Activated T-cell treated with anti-CD3 and anti-CD28 coated beads, Interleukin-2, amount 50 U/mL, for 72 hours (primary cell): ENCODE measurements around the gene TOMM40L. TPM values are rescaled to one million over a fixed set of nuclear protein-coding genes. Genes with fewer than 3 reads are reported as not detected.
"Not testable (repeated sequence)": the region's sequence is repeated elsewhere in the genome, so short reads cannot be mapped to it uniquely, and the experiment has no call there.

Experiments used
- ATAC-seq, 2 donors: fragments of 150-1000 bp; cut with Tn5 transposase; replicated peaks in 1 of 2; 2 replicates each; pipeline ENCODE4 v1.10.0; 2021; ENCODE audit warnings: moderate library complexity in 2 of 2, mild to moderate bottlenecking in 1 of 2
- DNase-seq, 2 donors: peaks; one replicate each; pipeline ENCODE4 v3.0.0; 2021 to 2022; ENCODE audit warnings: mixed read lengths in 1 of 2
- H3K27ac Mint-ChIP-seq: one replicate; pipeline ENCODE4 v1.8.0; 2022; ENCODE audit warnings: mild to moderate bottlenecking, moderate library complexity, mixed read lengths
- H3K27me3 Mint-ChIP-seq: one replicate; pipeline ENCODE4 v1.8.0; 2022; ENCODE audit warnings: low read depth, mixed read lengths
- H3K36me3 Mint-ChIP-seq, 2 donors: one replicate each; pipeline ENCODE4 v1.8.0; 2022; ENCODE audit warnings: mixed read lengths in 2 of 2, mild to moderate bottlenecking in 1 of 2; ENCODE audit not compliant: insufficient read depth in 2 of 2
- H3K4me1 Mint-ChIP-seq: one replicate; pipeline ENCODE4 v1.8.0; 2022; ENCODE audit warnings: low read depth, mixed read lengths
- H3K4me3 Mint-ChIP-seq, 2 donors: one replicate each; pipeline ENCODE4 v1.8.0; 2022; ENCODE audit warnings: mild to moderate bottlenecking in 2 of 2, mixed read lengths in 2 of 2, moderate library complexity in 2 of 2
- H3K9me3 Mint-ChIP-seq, 2 donors: one replicate each; pipeline ENCODE4 v1.8.0; 2022; ENCODE audit warnings: mixed read lengths in 2 of 2
- total RNA-seq, 2 donors: library from RNA; stranded (reverse); gene quantifications; one replicate each; pipeline ENCODE4 v1.2.3, GENCODE V29; 2022

TOMM40L gene
- total RNA-seq, 2 donors from 2014 or later, result 10.3 to 14.6 TPM

GRCh38 chr1:161219078-161219892 is 6.6 kb upstream of the TOMM40L start:
- no peaks in the 10 kb centered on the region for H3K27me3 Mint-ChIP-seq
- no peak overlapping the region for H3K4me3 Mint-ChIP-seq
- H3K36me3 Mint-ChIP-seq, result peaks cover 2 to 7% of the 10 kb centered on the region in 2 donors
- no peaks in the 10 kb centered on the region for H3K9me3 Mint-ChIP-seq
- no peak overlapping the region for H3K27ac Mint-ChIP-seq
- H3K4me1 Mint-ChIP-seq, result peaks cover 40% of the 10 kb centered on the region
- no peak for DNase-seq
- no peak for ATAC-seq

GRCh38 chr1:161220002-161220401 is 5.9 kb upstream of the TOMM40L start:
- no peak for ATAC-seq
- Mint-ChIP-seq H3K36me3 (peaks cover 0 to 1% of the 10 kb centered on the region in 2 donors), H3K4me3 (no peak overlapping the region), H3K4me1 (peaks cover 40% of the 10 kb centered on the region), H3K27ac (no peak overlapping the region), H3K27me3 (no peaks in the 10 kb centered on the region), H3K9me3 (no peaks in the 10 kb centered on the region)
- no peak for DNase-seq

- no peaks in the 10 kb centered on the region for H3K9me3 Mint-ChIP-seq
- peaks cover 48% of the 10 kb centered on the region for H3K4me1 Mint-ChIP-seq
- H3K27ac Mint-ChIP-seq, result no peak overlapping the region
- H3K27me3 Mint-ChIP-seq, result no peaks in the 10 kb centered on the region
- peaks cover 1% of the 10 kb centered on the region in 2 donors for H3K36me3 Mint-ChIP-seq
- ATAC-seq (no peak), DNase-seq (no peak)
- H3K4me3 Mint-ChIP-seq, result no peak overlapping the region
Observed at GRCh38 chr1:161222175-161223019, 3.5 kb upstream of the TOMM40L start.

GRCh38 chr1:161223805-161224694 is 1.8 kb upstream of the TOMM40L start:
- DNase-seq (no peak), ATAC-seq (no peak)
- peaks cover 42% of the 10 kb centered on the region for H3K4me1 Mint-ChIP-seq
- H3K9me3 Mint-ChIP-seq, result no peaks in the 10 kb centered on the region
- H3K36me3 Mint-ChIP-seq, result peaks cover 1% of the 10 kb centered on the region in 2 donors
- H3K27ac Mint-ChIP-seq, result no peak overlapping the region
- no peak overlapping the region for H3K4me3 Mint-ChIP-seq
- H3K27me3 Mint-ChIP-seq, result no peaks in the 10 kb centered on the region

- not testable (repeated sequence) for ATAC-seq, H3K27me3 Mint-ChIP-seq, H3K36me3 Mint-ChIP-seq, H3K27ac Mint-ChIP-seq, H3K9me3 Mint-ChIP-seq, H3K4me3 Mint-ChIP-seq, DNase-seq
- H3K4me1 Mint-ChIP-seq, result peaks cover 35% of the 10 kb centered on the region
Observed at GRCh38 chr1:161224695-161225087, 1.2 kb upstream of the TOMM40L start.

GRCh38 chr1:161225178-161225533 is 704 bp upstream of the TOMM40L start:
- Mint-ChIP-seq H3K27ac (peak overlapping the region; percentile 25), H3K27me3 (no peaks in the 10 kb centered on the region), H3K4me3 (peak overlapping the region in 1 of 2 donors; percentile 17), H3K36me3 (peaks cover 1% of the 10 kb centered on the region in 2 donors), H3K9me3 (no peaks in the 10 kb centered on the region), H3K4me1 (peaks cover 31% of the 10 kb centered on the region)
- ATAC-seq, result peak; percentile 10 to 16
- no peak for DNase-seq

GRCh38 chr1:161226320-161226711 is 456 bp downstream of the TOMM40L start:
- no peaks in the 10 kb centered on the region for H3K27me3 Mint-ChIP-seq
- H3K27ac Mint-ChIP-seq, result peak overlapping the region; percentile 92
- no peak for DNase-seq
- ATAC-seq, result no peak
- peak overlapping the region; percentile 94 to 100 for H3K4me3 Mint-ChIP-seq
- H3K4me1 Mint-ChIP-seq, result peaks cover 34% of the 10 kb centered on the region
- peaks cover 1% of the 10 kb centered on the region in 2 donors for H3K36me3 Mint-ChIP-seq
- H3K9me3 Mint-ChIP-seq, result no peaks in the 10 kb centered on the region

- ATAC-seq, result no peak
- peak overlapping the region; percentile 94 to 100 for H3K4me3 Mint-ChIP-seq
- H3K27me3 Mint-ChIP-seq, result no peaks in the 10 kb centered on the region
- no peak for DNase-seq
- no peak overlapping the region for H3K27ac Mint-ChIP-seq
- peaks cover 34% of the 10 kb centered on the region for H3K4me1 Mint-ChIP-seq
- H3K36me3 Mint-ChIP-seq, result peaks cover 1% of the 10 kb centered on the region in 2 donors
- H3K9me3 Mint-ChIP-seq, result no peaks in the 10 kb centered on the region
Observed at GRCh38 chr1:161226759-161227158, 899 bp downstream of the TOMM40L start.

GRCh38 chr1:161227196-161227871 is 1.5 kb downstream of the TOMM40L start:
- peaks cover 1% of the 10 kb centered on the region in 2 donors for H3K36me3 Mint-ChIP-seq
- peaks cover 34% of the 10 kb centered on the region for H3K4me1 Mint-ChIP-seq
- peak overlapping the region; percentile 58 for H3K27ac Mint-ChIP-seq
- no peaks in the 10 kb centered on the region for H3K9me3 Mint-ChIP-seq
- peak; percentile 39 to 52 for ATAC-seq
- peak overlapping the region; percentile 94 to 100 for H3K4me3 Mint-ChIP-seq
- peak; percentile 87 to 90 for DNase-seq
- H3K27me3 Mint-ChIP-seq, result no peaks in the 10 kb centered on the region

GRCh38 chr1:161228032-161228431 is 2.2 kb downstream of the TOMM40L start:
- Mint-ChIP-seq H3K4me1 (peaks cover 34% of the 10 kb centered on the region), H3K27me3 (no peaks in the 10 kb centered on the region), H3K9me3 (no peaks in the 10 kb centered on the region), H3K4me3 (peak overlapping the region; percentile 94 to 100), H3K27ac (peak overlapping the region; percentile 58), H3K36me3 (peaks cover 1% of the 10 kb centered on the region in 2 donors)
- DNase-seq (no peak), ATAC-seq (no peak)

GRCh38 chr1:161229896-161230295 is 4.0 kb downstream of the TOMM40L start:
- no peak for DNase-seq
- H3K36me3 Mint-ChIP-seq, result peaks cover 1% of the 10 kb centered on the region in 2 donors
- no peak for ATAC-seq
- H3K4me1 Mint-ChIP-seq, result peaks cover 34% of the 10 kb centered on the region
- no peaks in the 10 kb centered on the region for H3K9me3 Mint-ChIP-seq
- H3K4me3 Mint-ChIP-seq, result no peak overlapping the region
- no peak overlapping the region for H3K27ac Mint-ChIP-seq
- H3K27me3 Mint-ChIP-seq, result no peaks in the 10 kb centered on the region

- no peak overlapping the region for H3K27ac Mint-ChIP-seq
- peaks cover 30% of the 10 kb centered on the region for H3K4me1 Mint-ChIP-seq
- peaks cover 1% of the 10 kb centered on the region in 2 donors for H3K36me3 Mint-ChIP-seq
- DNase-seq (no peak), ATAC-seq (no peak)
- H3K9me3 Mint-ChIP-seq, result no peaks in the 10 kb centered on the region
- no peak overlapping the region for H3K4me3 Mint-ChIP-seq
- H3K27me3 Mint-ChIP-seq, result no peaks in the 10 kb centered on the region
Observed at GRCh38 chr1:161230762-161231161, 4.9 kb downstream of the TOMM40L start.
